Left lung (tissue), 10 donors: Measurements from ENCODE around the gene ZFP1. TPM values are rescaled to one million over a fixed set of nuclear protein-coding genes. Genes with fewer than 3 reads are reported as not detected.

ENCODE experiments used
- ATAC-seq: fragments of 200-7000 bp; cut with Tn5 transposase; one replicate; pipeline ENCODE4 v1.9.1; 2020; ENCODE audit warnings: moderate library complexity
- DNase-seq, 4 donors: peaks; one replicate each; pipeline ENCODE4 v3.0.0-alpha.2; 2013 to 2020
- H3K27ac ChIP-seq, 2 donors: fragments of 200-600 bp; sonication (generic) in 1 of 2; one replicate each; pipeline versions ENCODE4 v1.5.0 to v1.8.0; 2020 to 2021
- H3K27me3 ChIP-seq, 2 donors: fragments of 200-600 bp; sonication (generic) in 1 of 2; one replicate each; pipeline versions ENCODE4 v1.5.0 to v1.8.0; 2020 to 2021
- H3K36me3 ChIP-seq, 2 donors: fragments of 200-600 bp; sonication (generic) in 1 of 2; one replicate each; pipeline versions ENCODE4 v1.5.0 to v1.8.0; 2020 to 2021
- H3K4me1 ChIP-seq, 2 donors: fragments of 200-600 bp; one replicate each; pipeline ENCODE4 v1.8.0; 2021
- H3K4me3 ChIP-seq, 2 donors: fragments of 200-600 bp; sonication (generic) in 1 of 2; one replicate each; pipeline versions ENCODE4 v1.5.0 to v1.8.0; 2020 to 2021; ENCODE audit warnings: mild to moderate bottlenecking in 1 of 2
- H3K9me3 ChIP-seq, 2 donors: fragments of 200-600 bp; sonication (generic) in 1 of 2; one replicate each; pipeline versions ENCODE4 v1.5.0 to v1.8.0; 2020 to 2021
- intact Hi-C, 2 donors: fragments of 100-400 bp; cut with DNase I; formaldehyde crosslinking; loops; one replicate each; pipeline versions ENCODE4 v1.11.2 to v1.14.2; 2022
- polyA plus RNA-seq, 6 donors: library from polyadenylated mRNA; unstranded; fragments of 120-200 nt; gene quantifications; one replicate each; pipeline ENCODE4 v1.2.1, GENCODE V29; 2013; ENCODE audit not compliant: insufficient read length in 6 of 6
- total RNA-seq, 2 donors: library from RNA; stranded (reverse); fragmentation: NEBNext Ultra II Directional; extraction: Animal tissue kit (Norgen Biotek cat#: 25700); gene quantifications; one replicate each; pipeline ENCODE4 v1.2.1, GENCODE V29; 2021
- TF ChIP-seq, protein P1 (sequence below), 2 donors: fragments of 200-600 bp; sonication (generic) in 1 of 2; IDR thresholded peaks; one replicate each; pipeline versions ENCODE4 v1.5.0 to v1.8.0; 2021; ENCODE audit warnings: antibody characterized with exemption in 2 of 2
- donor health status: DM: no; HTN: yes; CAD: no.
- donor health status: DM: no; HTN: no; CAD: no.

Gene ZFP1
- total and polyA plus RNA-seq, 8 donors, result 8.4 to 25.5 (median 22.4) TPM

DNA sequence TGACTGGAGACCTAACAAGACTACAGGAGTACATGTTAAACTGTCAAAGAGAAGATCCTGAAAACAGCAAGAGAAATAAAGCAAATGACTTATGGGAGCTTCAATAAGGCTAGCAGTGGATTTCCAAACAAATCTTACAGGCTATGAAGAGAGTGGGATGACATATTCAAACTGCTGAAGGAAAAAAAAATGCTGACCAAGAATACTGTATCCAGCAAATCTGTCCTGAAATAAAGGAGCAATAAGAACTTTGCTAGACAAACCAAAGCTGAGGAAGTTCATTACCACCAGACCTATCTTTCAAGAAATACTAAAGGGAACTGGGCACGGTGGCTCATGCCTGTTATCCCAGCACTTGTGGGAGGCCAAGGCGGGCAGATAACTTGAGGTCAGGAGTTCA lies 28.6 kb downstream of the ZFP1 start:
- intact Hi-C loops, result no loop called here
- H3K4me3 ChIP-seq, result no peak overlapping the region
- H3K36me3 ChIP-seq, result peaks cover 0 to 7% of the 10 kb centered on the region in 2 donors
- no peak overlapping the region for H3K27ac ChIP-seq
- DNase-seq (no peak), ATAC-seq (no peak)
- no peaks in the 10 kb centered on the region for H3K4me1 ChIP-seq
- TF ChIP-seq, protein P1, sequence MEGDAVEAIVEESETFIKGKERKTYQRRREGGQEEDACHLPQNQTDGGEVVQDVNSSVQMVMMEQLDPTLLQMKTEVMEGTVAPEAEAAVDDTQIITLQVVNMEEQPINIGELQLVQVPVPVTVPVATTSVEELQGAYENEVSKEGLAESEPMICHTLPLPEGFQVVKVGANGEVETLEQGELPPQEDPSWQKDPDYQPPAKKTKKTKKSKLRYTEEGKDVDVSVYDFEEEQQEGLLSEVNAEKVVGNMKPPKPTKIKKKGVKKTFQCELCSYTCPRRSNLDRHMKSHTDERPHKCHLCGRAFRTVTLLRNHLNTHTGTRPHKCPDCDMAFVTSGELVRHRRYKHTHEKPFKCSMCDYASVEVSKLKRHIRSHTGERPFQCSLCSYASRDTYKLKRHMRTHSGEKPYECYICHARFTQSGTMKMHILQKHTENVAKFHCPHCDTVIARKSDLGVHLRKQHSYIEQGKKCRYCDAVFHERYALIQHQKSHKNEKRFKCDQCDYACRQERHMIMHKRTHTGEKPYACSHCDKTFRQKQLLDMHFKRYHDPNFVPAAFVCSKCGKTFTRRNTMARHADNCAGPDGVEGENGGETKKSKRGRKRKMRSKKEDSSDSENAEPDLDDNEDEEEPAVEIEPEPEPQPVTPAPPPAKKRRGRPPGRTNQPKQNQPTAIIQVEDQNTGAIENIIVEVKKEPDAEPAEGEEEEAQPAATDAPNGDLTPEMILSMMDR (IDR thresholded peaks at IDR 0.05), result no peak
- H3K9me3 ChIP-seq, result peaks cover 0 to 58% of the 10 kb centered on the region in 2 donors
- no peaks in the 10 kb centered on the region for H3K27me3 ChIP-seq

DNA sequence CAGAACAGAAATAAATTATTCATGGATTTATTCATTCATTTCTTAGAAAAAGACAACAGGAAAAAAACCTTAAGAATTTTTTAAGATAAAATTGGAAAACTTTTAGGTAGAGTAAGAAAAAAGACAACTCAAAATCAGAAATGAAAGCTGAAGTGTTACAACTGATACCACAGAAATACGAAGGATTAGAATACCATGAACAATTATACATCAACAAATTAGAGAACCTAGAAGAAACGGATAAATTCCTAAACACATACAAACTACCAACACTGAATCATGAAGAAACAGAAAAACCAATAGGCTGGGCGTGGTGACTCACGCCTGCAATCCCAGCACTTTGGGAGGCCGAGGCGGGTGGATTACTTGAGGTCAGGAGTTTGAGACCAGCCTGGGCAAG lies 30.9 kb downstream of the ZFP1 start:
- H3K4me3 ChIP-seq, result no peak overlapping the region
- H3K9me3 ChIP-seq, result peaks cover 0 to 37% of the 10 kb centered on the region in 2 donors
- no peak for DNase-seq
- no peaks in the 10 kb centered on the region for H3K4me1 ChIP-seq
- no peaks in the 10 kb centered on the region for H3K36me3 ChIP-seq
- intact Hi-C loops, result no loop called here
- TF ChIP-seq, protein P1 (IDR thresholded peaks at IDR 0.05), result no peak
- no peaks in the 10 kb centered on the region for H3K27me3 ChIP-seq
- no peak overlapping the region for H3K27ac ChIP-seq
- no peak for ATAC-seq

DNA sequence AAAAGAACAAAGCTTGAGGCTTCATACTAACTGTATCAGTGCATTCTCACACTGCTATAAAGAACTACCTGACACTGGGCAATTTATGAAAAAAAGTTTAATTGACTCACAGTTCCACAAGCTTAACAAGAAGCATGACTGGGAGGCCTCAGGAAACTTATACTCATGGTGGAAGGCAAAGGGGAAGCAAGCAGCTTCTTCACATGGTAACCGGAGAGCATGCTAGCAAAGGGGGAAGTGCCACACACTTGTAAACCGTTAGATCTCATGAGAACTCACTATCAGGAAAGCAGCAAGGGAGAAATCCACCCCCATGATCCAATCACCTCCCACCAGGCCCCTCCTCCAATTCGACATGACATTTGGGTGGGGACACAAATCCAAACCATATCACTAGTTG lies 33.3 kb downstream of the ZFP1 start:
- TF ChIP-seq, protein P1 (IDR thresholded peaks at IDR 0.05), result no peak
- ATAC-seq (no peak), DNase-seq (no peak)
- H3K27ac ChIP-seq, result no peak overlapping the region
- intact Hi-C loops, result no loop called here
- H3K27me3 ChIP-seq, result no peaks in the 10 kb centered on the region
- H3K4me1 ChIP-seq, result no peaks in the 10 kb centered on the region
- H3K36me3 ChIP-seq, result no peaks in the 10 kb centered on the region
- peaks cover 0 to 14% of the 10 kb centered on the region in 2 donors for H3K9me3 ChIP-seq
- no peak overlapping the region for H3K4me3 ChIP-seq

DNA sequence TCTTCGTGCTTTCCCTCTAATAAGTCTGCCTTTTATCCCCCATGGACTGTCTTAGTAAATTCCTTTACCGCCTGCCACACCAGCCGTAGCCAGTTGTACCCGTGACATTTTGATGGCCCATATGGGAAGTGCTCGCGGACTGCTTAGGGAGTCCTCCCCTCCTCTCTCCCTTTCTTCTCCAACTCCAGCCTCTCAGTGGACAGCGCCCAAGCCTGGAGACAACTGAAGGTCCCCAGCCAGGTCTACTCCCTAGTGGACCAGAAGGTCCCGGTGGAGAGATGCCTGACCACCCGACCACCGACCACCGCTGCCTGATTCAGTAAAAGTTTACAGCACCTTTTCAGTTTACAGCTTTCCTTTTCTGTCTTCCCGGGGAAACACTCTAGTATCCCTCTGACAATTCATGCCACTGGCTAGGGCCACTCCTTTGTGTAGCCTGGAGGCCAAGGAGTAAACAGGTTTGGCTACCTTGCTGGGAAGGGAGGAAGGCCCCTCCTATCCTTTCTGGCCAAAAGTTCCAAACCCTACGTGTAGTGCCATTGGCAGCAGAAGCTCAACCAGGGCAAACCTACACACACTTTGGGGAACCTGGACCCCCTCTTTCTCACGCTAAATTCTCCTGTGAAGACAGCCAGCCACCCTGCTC lies 40.6 kb downstream of the ZFP1 start:
- Histone ChIP-seq H3K27me3 (peaks cover 0 to 13% of the 10 kb centered on the region in 2 donors), H3K36me3 (no peaks in the 10 kb centered on the region), H3K4me3 (no peak overlapping the region), H3K27ac (no peak overlapping the region), H3K4me1 (no peaks in the 10 kb centered on the region), H3K9me3 (no peaks in the 10 kb centered on the region)
- TF ChIP-seq, protein P1 (IDR thresholded peaks at IDR 0.05), result no peak
- DNase-seq (no peak), ATAC-seq (no peak)
- intact Hi-C loops, result no loop called here

DNA sequence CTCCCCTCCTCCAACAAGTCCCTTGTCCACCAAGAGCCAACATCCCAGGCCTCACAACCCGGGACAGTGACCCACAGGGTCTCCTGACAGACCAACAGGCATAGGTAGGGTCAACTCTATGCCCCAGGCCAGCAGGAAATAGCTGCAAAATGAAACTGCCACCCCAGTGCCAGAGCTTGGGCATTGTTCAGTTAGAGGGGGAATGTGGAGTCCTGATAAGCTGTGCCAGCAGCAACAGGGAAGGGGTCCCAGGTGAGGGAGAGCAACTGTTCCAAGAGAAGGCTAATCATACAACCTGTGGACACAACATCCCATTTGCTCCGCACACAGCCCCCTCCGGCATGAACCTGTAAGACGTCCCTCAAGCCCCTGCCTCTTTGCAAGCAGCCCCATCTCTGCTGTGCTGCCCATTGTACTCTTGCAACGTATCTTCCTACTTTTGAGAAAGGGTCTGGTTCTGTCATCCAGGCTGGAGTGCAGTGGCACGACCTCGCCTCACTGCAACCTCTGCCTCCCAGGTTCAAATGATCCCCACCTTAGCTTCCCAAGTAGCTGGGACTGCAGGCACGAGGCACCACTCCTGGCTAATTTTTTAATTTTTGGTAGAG lies 41.4 kb downstream of the ZFP1 start:
- H3K4me1 ChIP-seq, result no peaks in the 10 kb centered on the region
- TF ChIP-seq, protein P1 (IDR thresholded peaks at IDR 0.05), result no peak
- no peaks in the 10 kb centered on the region for H3K9me3 ChIP-seq
- H3K27me3 ChIP-seq, result peaks cover 0 to 13% of the 10 kb centered on the region in 2 donors
- intact Hi-C loops, result no loop called here
- H3K36me3 ChIP-seq, result no peaks in the 10 kb centered on the region
- DNase-seq, result no peak
- no peak overlapping the region for H3K27ac ChIP-seq
- ATAC-seq, result no peak
- H3K4me3 ChIP-seq, result no peak overlapping the region
